Measurements from ENCODE around the gene MLXIP.

- TF ChIP-seq, protein P1, sequence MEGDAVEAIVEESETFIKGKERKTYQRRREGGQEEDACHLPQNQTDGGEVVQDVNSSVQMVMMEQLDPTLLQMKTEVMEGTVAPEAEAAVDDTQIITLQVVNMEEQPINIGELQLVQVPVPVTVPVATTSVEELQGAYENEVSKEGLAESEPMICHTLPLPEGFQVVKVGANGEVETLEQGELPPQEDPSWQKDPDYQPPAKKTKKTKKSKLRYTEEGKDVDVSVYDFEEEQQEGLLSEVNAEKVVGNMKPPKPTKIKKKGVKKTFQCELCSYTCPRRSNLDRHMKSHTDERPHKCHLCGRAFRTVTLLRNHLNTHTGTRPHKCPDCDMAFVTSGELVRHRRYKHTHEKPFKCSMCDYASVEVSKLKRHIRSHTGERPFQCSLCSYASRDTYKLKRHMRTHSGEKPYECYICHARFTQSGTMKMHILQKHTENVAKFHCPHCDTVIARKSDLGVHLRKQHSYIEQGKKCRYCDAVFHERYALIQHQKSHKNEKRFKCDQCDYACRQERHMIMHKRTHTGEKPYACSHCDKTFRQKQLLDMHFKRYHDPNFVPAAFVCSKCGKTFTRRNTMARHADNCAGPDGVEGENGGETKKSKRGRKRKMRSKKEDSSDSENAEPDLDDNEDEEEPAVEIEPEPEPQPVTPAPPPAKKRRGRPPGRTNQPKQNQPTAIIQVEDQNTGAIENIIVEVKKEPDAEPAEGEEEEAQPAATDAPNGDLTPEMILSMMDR (IDR thresholded peaks at IDR 0.05) = no peak
- TF ChIP-seq EP300 (IDR thresholded peaks at IDR 0.05) (no peak), POLR2AphosphoS5 (IDR thresholded peaks at IDR 0.05) (no peak), POLR2A (IDR thresholded peaks at IDR 0.05) (no peak)
These were observed 59.1 kb downstream of the MLXIP start for GRCh38 chr12:122137681-122138080.
